Duodenal mucosa (tissue), 2 donors: ENCODE data around the gene FER.
"Not testable (repeated sequence)": the region's sequence is repeated elsewhere in the genome, so short reads cannot be mapped to it uniquely, and the experiment has no call there.

Experiments used
- H3K27ac ChIP-seq: one replicate; pipeline ENCODE4 v1.7.0; 2013; ENCODE audit warnings: low read depth, low read length
- H3K27me3 ChIP-seq, 2 donors: one replicate each; pipeline ENCODE4 v1.7.0; 2013; ENCODE audit warnings: low read length in 2 of 2, control low read depth in 1 of 2; ENCODE audit not compliant: insufficient read depth in 2 of 2, control insufficient read depth in 1 of 2
- H3K36me3 ChIP-seq, 2 donors: one replicate each; pipeline ENCODE4 v1.7.0; 2013; ENCODE audit warnings: low read length in 2 of 2, control low read depth in 1 of 2; ENCODE audit not compliant: insufficient read depth in 2 of 2, control insufficient read depth in 1 of 2
- H3K4me1 ChIP-seq, 2 donors: one replicate each; pipeline ENCODE4 v1.7.0; 2013; ENCODE audit warnings: low read length in 2 of 2, control low read depth in 1 of 2; ENCODE audit not compliant: insufficient read depth in 2 of 2, control insufficient read depth in 1 of 2
- H3K4me3 ChIP-seq, 2 donors: one replicate each; pipeline ENCODE4 v1.7.0; 2013; ENCODE audit warnings: low read length in 2 of 2, low read depth in 1 of 2
- H3K9ac ChIP-seq, 2 donors: one replicate each; pipeline ENCODE4 v1.7.0; 2013; ENCODE audit warnings: low read length in 2 of 2, low read depth in 1 of 2
- H3K9me3 ChIP-seq, 2 donors: one replicate each; pipeline ENCODE4 v1.7.0; 2013; ENCODE audit warnings: low read length in 2 of 2, control low read depth in 1 of 2; ENCODE audit not compliant: control insufficient read depth in 1 of 2

Gene FER

DNA sequence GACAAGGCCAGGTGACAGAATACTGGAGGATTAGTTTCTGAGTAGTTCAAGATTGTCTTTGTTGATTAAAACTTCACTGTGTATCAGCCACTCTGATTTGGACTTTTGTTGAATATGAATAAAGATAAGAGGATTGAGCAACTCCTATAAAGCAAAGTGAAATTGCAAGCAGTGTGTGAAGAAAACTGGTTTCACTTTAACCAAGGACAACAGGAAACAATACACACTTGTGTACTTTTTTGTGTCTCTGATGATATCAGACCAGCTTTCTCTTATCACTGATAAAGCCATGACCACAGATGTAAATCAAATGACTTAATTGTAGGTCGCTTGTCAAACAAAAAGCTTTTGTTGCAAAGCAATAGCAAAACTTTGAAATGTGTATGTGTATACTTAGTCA lies 268.6 kb downstream of the FER start:
- peaks cover 0 to 2% of the 10 kb centered on the region in 2 donors for H3K4me1 ChIP-seq
- no peak overlapping the region for H3K4me3 ChIP-seq
- no peaks in the 10 kb centered on the region for H3K27me3 ChIP-seq
- no peaks in the 10 kb centered on the region for H3K36me3 ChIP-seq
- H3K9ac ChIP-seq: no peak overlapping the region
- H3K9me3 ChIP-seq: no peaks in the 10 kb centered on the region
- H3K27ac ChIP-seq: no peak overlapping the region

DNA sequence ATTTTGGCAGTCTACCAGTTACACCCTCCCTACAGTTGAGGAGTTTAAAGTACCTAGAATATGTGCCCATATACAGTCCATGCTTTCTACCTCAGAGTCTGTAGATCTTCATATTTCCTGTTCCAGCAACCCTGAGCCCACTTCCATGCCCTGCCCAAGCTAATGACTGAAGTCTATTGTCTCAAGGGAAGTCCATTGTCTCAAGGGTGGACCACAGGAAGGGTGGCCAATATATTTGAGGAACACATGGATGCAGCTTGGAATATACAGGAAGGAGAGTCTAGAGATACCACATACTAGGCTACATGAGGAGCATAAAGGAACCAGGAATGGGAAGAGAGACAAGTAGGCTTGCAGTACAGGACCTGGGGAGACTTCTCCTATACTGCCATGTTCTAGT lies 274.4 kb downstream of the FER start:
- Histone ChIP-seq H3K4me3 (no peak overlapping the region), H3K9me3 (no peaks in the 10 kb centered on the region), H3K36me3 (no peaks in the 10 kb centered on the region), H3K9ac (no peak overlapping the region), H3K27me3 (no peaks in the 10 kb centered on the region), H3K27ac (no peak overlapping the region), H3K4me1 (no peaks in the 10 kb centered on the region)

DNA sequence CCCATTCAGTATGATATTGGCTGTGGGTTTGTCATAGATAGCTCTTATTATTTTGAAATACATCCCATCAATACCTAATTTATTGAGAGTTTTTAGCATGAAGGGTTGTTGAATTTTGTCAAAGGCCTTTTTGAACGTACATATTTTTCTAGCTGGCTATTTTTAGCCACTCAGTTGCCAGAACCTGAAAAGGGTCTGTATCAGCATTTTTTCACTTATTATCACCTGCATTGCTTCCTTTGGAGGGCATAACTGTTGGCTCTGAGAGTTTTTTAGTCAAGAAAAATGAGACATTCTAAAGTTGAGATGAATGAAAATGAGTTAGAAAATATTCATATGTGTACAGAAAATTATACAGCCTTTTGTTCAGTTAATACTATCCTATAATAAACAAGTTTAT lies 278.0 kb downstream of the FER start:
- not testable (repeated sequence) for H3K36me3 ChIP-seq, H3K9ac ChIP-seq, H3K9me3 ChIP-seq, H3K27ac ChIP-seq, H3K4me3 ChIP-seq, H3K4me1 ChIP-seq, H3K27me3 ChIP-seq

DNA sequence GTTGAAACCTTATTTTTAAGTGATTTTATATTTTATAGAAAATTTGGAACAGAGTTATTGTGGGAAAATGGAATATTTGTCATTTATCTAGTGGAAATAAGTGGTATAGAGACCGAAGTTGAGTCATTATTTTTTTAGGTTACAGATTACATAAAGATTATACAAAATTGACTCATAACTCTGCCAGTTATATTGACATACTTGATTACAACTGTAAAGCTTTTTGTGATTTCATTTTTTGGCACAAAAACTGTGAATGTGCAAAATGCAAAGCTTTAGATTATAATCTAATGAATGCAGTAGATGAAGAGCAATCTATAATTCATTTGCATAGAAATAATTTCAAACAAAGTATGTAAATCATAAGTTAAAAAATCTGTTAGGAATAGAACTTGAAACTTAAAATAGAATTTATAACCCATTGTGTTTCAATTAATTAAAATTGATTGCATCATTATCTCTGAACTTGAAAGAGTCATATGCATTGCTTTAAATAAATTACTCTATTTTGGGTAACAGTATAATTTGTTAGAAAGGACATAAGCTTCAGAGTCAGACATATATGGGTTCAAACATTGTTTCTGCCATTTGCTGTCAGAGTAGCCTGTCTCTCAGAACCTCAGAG lies 280.4 kb downstream of the FER start:
- Histone ChIP-seq H3K4me3 (no peak overlapping the region), H3K27ac (no peak overlapping the region), H3K36me3 (no peaks in the 10 kb centered on the region), H3K9me3 (no peaks in the 10 kb centered on the region), H3K27me3 (no peaks in the 10 kb centered on the region), H3K4me1 (no peaks in the 10 kb centered on the region), H3K9ac (no peak overlapping the region)

DNA sequence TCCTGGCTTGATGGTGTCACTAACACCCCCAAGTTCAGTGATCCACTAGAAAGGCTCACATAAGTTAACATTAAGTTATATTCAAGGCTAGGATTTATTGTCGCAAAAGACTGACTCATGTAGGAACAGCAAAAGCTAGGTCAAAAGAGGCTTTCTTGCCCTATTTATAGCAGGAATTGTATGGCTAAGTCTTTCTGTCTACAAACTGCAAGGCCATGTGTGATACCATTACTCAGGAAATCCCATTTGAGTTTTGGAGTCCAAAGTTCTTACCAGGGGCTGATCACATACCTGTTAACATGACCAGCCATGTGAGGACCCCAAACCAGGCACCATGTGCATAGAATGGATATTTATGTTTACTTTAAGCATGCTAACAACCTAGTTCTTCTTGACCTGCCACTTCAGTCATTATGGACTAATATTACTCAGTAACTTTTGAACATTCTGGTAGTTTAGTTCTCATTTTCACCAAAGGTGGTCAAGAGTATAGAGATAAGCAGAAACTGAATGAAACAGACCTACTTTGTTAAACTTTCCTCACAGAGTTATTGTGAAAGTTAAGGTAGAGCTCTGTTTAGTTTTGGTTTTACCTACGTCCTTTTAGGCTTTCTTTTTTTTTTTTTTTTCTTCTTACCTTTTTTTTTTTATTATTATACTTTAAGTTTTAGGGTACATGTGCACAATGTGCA lies 281.1 kb downstream of the FER start:
- no peak overlapping the region for H3K4me3 ChIP-seq
- H3K4me1 ChIP-seq: no peaks in the 10 kb centered on the region
- no peaks in the 10 kb centered on the region for H3K36me3 ChIP-seq
- no peaks in the 10 kb centered on the region for H3K9me3 ChIP-seq
- no peak overlapping the region for H3K27ac ChIP-seq
- no peaks in the 10 kb centered on the region for H3K27me3 ChIP-seq
- no peak overlapping the region for H3K9ac ChIP-seq

DNA sequence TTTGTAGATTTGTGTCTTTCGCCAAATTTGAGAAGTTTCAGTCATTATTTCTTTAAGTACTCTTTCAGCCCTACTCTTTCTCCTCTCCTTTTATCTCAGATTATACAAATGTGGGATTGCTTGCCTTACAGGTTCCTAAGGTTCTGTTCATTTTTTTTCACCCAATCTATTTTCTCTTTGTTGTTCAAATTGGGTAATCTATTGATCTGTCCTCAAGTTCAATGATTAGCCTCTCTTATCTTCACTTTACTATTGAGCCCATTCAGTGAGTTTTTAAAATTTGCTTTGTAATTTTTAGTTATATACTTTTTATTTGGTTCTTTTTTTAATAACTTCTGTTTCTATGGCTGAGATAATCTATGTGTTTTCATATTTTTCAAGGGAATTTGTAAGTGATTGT lies 282.1 kb downstream of the FER start:
- Histone ChIP-seq H3K4me1 (no peaks in the 10 kb centered on the region), H3K9me3 (no peaks in the 10 kb centered on the region), H3K4me3 (no peak overlapping the region), H3K9ac (no peak overlapping the region), H3K27ac (no peak overlapping the region), H3K36me3 (no peaks in the 10 kb centered on the region), H3K27me3 (no peaks in the 10 kb centered on the region)

DNA sequence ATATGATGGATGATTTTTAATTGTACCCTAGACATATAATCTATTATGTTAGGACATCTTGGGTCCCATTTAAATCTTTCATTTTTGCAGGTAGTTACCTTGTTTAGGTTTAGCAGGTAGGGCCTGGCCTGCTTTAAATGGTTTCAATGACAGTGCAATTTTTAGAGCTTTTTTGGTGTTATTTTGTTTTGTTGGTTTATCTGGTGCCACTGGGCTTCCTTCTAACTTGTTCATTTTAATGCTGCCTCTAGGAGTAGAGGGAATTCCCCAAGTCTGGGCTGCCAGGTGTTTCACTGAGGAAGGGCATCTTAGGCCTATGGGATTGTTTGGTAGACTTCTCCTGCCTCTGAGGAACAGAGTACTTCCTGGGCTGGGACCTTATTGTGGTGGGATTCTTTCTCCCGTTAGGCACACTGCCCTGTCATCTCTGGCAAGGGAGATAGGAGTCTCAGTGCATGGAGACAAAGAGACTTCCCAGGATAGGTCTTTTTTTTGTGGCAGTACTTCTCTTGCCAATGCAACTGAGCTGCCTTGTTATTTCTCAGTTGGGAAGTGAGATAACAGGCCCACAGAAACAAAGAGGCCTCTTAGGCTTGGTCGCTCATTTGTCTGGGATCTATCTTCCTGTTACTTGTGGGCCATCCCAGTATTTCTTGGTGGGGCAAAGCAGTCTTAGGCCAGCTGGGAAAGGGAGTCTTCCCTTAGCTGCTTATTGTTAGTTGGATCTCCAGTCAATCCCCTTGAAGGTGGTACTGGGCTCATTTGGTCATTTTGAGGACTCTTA lies 282.9 kb downstream of the FER start:
- Histone ChIP-seq H3K4me1 (no peaks in the 10 kb centered on the region), H3K27me3 (no peaks in the 10 kb centered on the region), H3K36me3 (no peaks in the 10 kb centered on the region), H3K4me3 (no peak overlapping the region), H3K9me3 (no peaks in the 10 kb centered on the region), H3K27ac (no peak overlapping the region), H3K9ac (no peak overlapping the region)

DNA sequence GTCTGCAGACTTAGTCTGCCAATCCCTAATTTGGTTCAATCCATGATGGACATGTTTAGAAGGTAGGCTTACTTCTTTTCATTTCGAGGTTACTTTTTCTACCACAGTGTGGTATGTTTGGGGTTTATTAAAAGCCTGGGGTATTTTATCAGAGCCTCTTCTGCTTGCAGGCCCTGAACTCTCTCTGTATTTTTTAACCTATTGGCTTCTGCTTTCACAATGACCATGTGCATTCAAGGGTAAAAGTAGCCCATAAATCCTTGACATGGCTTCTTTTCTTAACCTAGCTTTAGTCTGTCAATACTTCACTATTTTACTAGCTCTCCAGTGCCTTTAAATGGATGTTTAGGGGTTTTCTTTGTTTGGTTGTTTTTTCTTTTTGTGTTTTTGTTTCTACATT lies 286.6 kb downstream of the FER start:
- Histone ChIP-seq H3K27me3 (no peaks in the 10 kb centered on the region), H3K4me3 (no peak overlapping the region), H3K9me3 (no peaks in the 10 kb centered on the region), H3K36me3 (no peaks in the 10 kb centered on the region), H3K9ac (no peak overlapping the region), H3K4me1 (no peaks in the 10 kb centered on the region), H3K27ac (no peak overlapping the region)

DNA sequence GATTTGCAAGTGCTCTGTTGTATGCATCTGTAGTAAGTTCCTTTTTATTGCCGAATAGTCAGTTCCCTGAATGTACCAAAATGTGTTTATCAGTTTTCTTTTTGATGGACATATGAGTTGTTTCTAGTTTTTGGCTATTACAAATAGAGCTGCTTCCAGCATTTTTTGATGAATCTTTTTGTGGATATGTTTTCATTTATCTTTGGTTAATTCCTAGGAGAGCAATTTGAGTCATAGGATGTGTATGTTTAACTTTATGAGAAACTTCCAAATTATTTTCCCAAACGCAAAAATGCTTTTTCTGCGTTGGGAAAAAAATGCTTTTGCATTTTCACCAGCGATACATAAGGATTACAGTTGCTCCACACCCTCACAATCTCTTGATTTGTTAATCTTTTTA lies 287.7 kb downstream of the FER start:
- Histone ChIP-seq H3K4me3 (no peak overlapping the region), H3K36me3 (no peaks in the 10 kb centered on the region), H3K27me3 (no peaks in the 10 kb centered on the region), H3K4me1 (no peaks in the 10 kb centered on the region), H3K9ac (no peak overlapping the region), H3K27ac (no peak overlapping the region), H3K9me3 (no peaks in the 10 kb centered on the region)

DNA sequence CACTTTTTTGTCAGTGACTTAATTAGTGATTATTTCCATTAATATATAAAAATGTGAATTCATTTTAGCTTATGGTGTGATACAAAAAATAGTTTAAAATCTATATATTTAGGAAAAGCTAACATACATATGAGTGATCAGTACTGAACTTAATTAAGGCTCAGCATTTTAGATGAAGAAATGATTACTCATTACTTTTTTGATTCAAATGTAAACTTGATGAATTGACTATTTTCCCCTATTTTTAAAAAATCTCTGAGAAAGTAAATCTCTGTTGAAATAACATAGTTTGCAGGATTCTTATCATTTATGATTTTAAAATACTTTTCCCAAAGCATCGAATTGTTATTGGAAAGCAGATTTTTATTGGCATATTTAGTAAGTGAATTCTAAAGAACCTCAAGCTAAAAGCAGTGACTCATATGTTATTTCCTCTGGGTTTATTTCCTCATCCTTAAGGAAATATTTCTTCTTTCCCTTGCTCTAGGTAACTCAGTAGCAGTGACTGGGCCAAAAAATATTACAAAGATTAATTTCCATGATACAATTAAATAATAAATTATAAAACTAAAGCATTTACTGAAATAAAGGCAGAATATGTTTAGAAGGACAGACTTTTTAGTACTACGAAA lies 290.6 kb downstream of the FER start:
- Histone ChIP-seq H3K36me3 (no peaks in the 10 kb centered on the region), H3K27ac (no peak overlapping the region), H3K9me3 (no peaks in the 10 kb centered on the region), H3K9ac (no peak overlapping the region), H3K4me1 (no peaks in the 10 kb centered on the region), H3K4me3 (no peak overlapping the region), H3K27me3 (no peaks in the 10 kb centered on the region)
